H9 (cell line): ENCODE data around the gene ODF2. TPM values are rescaled to one million over a fixed set of nuclear protein-coding genes. Genes with fewer than 3 reads are reported as not detected.
A peak's percentile ranks its signal among the peaks of the same experiment; 100 is the strongest.

Experiments
- DNase-seq: peaks from one replicate; pipeline ENCODE4 v3.0.0-alpha.2; 2017
- H2AFZ ChIP-seq: one replicate; pipeline ENCODE4 v1.6.1; 2013; ENCODE audit warnings: mild to moderate bottlenecking, low read length, control low read depth, moderate library complexity
- H2AK5ac ChIP-seq: 2 replicates; pipeline ENCODE4 v1.6.1; 2013; ENCODE audit warnings: low read length, control low read depth, mixed read lengths; ENCODE audit not compliant: insufficient read length
- H2BK120ac ChIP-seq: one replicate; pipeline ENCODE4 v1.6.1; 2013; ENCODE audit warnings: low read depth, mild to moderate bottlenecking, low read length, control low read depth, inconsistent platforms; ENCODE audit not compliant: poor library complexity, severe bottlenecking
- H2BK12ac ChIP-seq: 2 replicates; pipeline ENCODE4 v1.6.1; 2013; ENCODE audit warnings: low read length, control low read depth, mixed read lengths, low read depth; ENCODE audit not compliant: insufficient read length
- H2BK15ac ChIP-seq: 2 replicates; pipeline ENCODE4 v1.6.1; 2013; ENCODE audit warnings: low read depth, low read length, control low read depth
- H2BK20ac ChIP-seq: one replicate; pipeline ENCODE4 v1.6.1; 2013; ENCODE audit warnings: low read depth, mild to moderate bottlenecking, low read length, control low read depth, inconsistent platforms; ENCODE audit not compliant: poor library complexity, severe bottlenecking
- H2BK5ac ChIP-seq: 2 replicates; pipeline ENCODE4 v1.6.1; 2013; ENCODE audit warnings: low read length, control low read depth, mixed read lengths; ENCODE audit not compliant: insufficient read length
- H3K14ac ChIP-seq: 2 replicates; pipeline ENCODE4 v1.6.1; 2013; ENCODE audit warnings: low read length, control low read depth; ENCODE audit not compliant: insufficient read depth
- H3K18ac ChIP-seq: 2 replicates; pipeline ENCODE4 v1.6.1; 2013; ENCODE audit warnings: low read depth, mild to moderate bottlenecking, mixed read lengths, low read length, control low read depth; ENCODE audit not compliant: insufficient read length
- H3K23ac ChIP-seq: 2 replicates; pipeline ENCODE4 v1.6.1; 2013; ENCODE audit warnings: low read length, control low read depth, mixed read lengths, low read depth; ENCODE audit not compliant: insufficient read length
- H3K23me2 ChIP-seq: 2 replicates; pipeline ENCODE4 v1.6.1; 2013; ENCODE audit warnings: low read depth, mild to moderate bottlenecking, mixed read lengths, low read length, control low read depth; ENCODE audit not compliant: insufficient read length, poor library complexity, severe bottlenecking
- H3K27ac ChIP-seq: 2 replicates; pipeline ENCODE4 v1.5.1; 2013; ENCODE audit warnings: low read length, control low read depth, mixed read lengths, low read depth; ENCODE audit not compliant: insufficient read length
- H3K27me3 ChIP-seq: 2 replicates; pipeline ENCODE4 v1.6.1; 2013; ENCODE audit warnings: low read length, control low read depth, inconsistent platforms; ENCODE audit not compliant: insufficient read depth
- H3K4ac ChIP-seq: 2 replicates; pipeline ENCODE4 v1.6.1; 2013; ENCODE audit warnings: low read depth, mild to moderate bottlenecking, control low read depth, inconsistent platforms, low read length, moderate library complexity
- H3K4me1 ChIP-seq: 2 replicates; pipeline ENCODE4 v1.6.1; 2013; ENCODE audit warnings: low read length, control low read depth, inconsistent platforms; ENCODE audit not compliant: insufficient read depth
- H3K4me2 ChIP-seq: 2 replicates; pipeline ENCODE4 v1.6.1; 2013; ENCODE audit warnings: low read length, control low read depth, mixed read lengths; ENCODE audit not compliant: insufficient read length, insufficient read depth
- H3K56ac ChIP-seq: 2 replicates; pipeline ENCODE4 v1.6.1; 2013; ENCODE audit warnings: low read depth, mild to moderate bottlenecking, mixed read lengths, low read length, control low read depth; ENCODE audit not compliant: insufficient read length
- H3K79me1 ChIP-seq: 2 replicates; pipeline ENCODE4 v1.6.1; 2013; ENCODE audit warnings: low read depth, mild to moderate bottlenecking, moderate library complexity, low read length, control low read depth, inconsistent platforms; ENCODE audit not compliant: insufficient read depth, poor library complexity, severe bottlenecking
- H3K79me2 ChIP-seq: 2 replicates; pipeline ENCODE4 v1.6.1; 2013; ENCODE audit warnings: low read length, control low read depth, inconsistent platforms; ENCODE audit not compliant: insufficient read depth
- H3K9ac ChIP-seq: 2 replicates; pipeline ENCODE4 v1.6.1; 2013; ENCODE audit warnings: low read length, control low read depth, mixed read lengths; ENCODE audit not compliant: insufficient read length; ENCODE audit errors: extremely low read depth
- H3K9me3 ChIP-seq: one replicate; pipeline ENCODE4 v1.6.1; 2013; ENCODE audit warnings: low read depth, low read length, inconsistent platforms; ENCODE audit not compliant: control insufficient read depth
- H3T11ph ChIP-seq: one replicate; pipeline ENCODE4 v1.6.1; 2013; ENCODE audit warnings: mild to moderate bottlenecking, low read length, control low read depth, inconsistent platforms
- H4K20me1 ChIP-seq: one replicate; pipeline ENCODE4 v1.6.1; 2013; ENCODE audit not compliant: control insufficient read depth, insufficient read length, insufficient read depth
- H4K5ac ChIP-seq: 2 replicates; pipeline ENCODE4 v1.6.1; 2013; ENCODE audit warnings: low read depth, mild to moderate bottlenecking, mixed read lengths, low read length, control low read depth; ENCODE audit not compliant: insufficient read length
- H4K8ac ChIP-seq: replicated peaks from 2 replicates; pipeline ENCODE4 v1.6.1; 2013; ENCODE audit warnings: low read length, control low read depth, mixed read lengths, low read depth; ENCODE audit not compliant: insufficient read length
- H4K91ac ChIP-seq: 2 replicates; pipeline ENCODE4 v1.6.1; 2013; ENCODE audit warnings: low read depth, mild to moderate bottlenecking, moderate library complexity, mixed read lengths, low read length, control low read depth; ENCODE audit not compliant: insufficient read length
- H3K27ac Mint-ChIP-seq, 3 experiments: 2 replicates in 2 of 3; 3 replicates in 1 of 3; pipeline ENCODE4 v1.8.0; 2020 to 2021; ENCODE audit warnings: mixed read lengths in 3 of 3, mild to moderate bottlenecking in 1 of 3, moderate library complexity in 1 of 3
- H3K27me3 Mint-ChIP-seq: 2 replicates; pipeline ENCODE4 v1.8.0; 2021; ENCODE audit warnings: low read depth, mild to moderate bottlenecking, moderate library complexity, mixed read lengths
- H3K36me3 Mint-ChIP-seq, 3 experiments: 2 replicates in 2 of 3; 3 replicates in 1 of 3; pipeline ENCODE4 v1.8.0; 2020 to 2021; ENCODE audit warnings: low read depth in 3 of 3, mixed read lengths in 3 of 3; ENCODE audit not compliant: insufficient read depth in 1 of 3
- H3K4me1 Mint-ChIP-seq, 2 experiments: 2 replicates each; pipeline ENCODE4 v1.8.0; 2020; ENCODE audit warnings: mixed read lengths in 2 of 2
- H3K4me3 Mint-ChIP-seq, 2 experiments: 2 replicates in 1 of 2; 3 replicates in 1 of 2; pipeline ENCODE4 v1.8.0; 2020 to 2021; ENCODE audit warnings: mild to moderate bottlenecking in 2 of 2, mixed read lengths in 2 of 2, moderate library complexity in 1 of 2
- H3K9me3 Mint-ChIP-seq, 2 experiments: 2 replicates in 1 of 2; 3 replicates in 1 of 2; pipeline ENCODE4 v1.8.0; 2020; ENCODE audit warnings: mild to moderate bottlenecking in 2 of 2, mixed read lengths in 2 of 2, moderate library complexity in 1 of 2
- CTCF ChIP-seq: fragments of 200-600 bp; sonication (generic); conservative IDR thresholded peaks from 3 replicates; pipeline ENCODE4 v1.8.0; 2021; ENCODE audit warnings: antibody characterized with exemption, mild to moderate bottlenecking
- WGBS: extraction: QIAGEN DNeasy Blood & Tissue Kit; methylation state at CpG from one replicate; pipeline ENCODE4 v1.1.7; 2013; ENCODE audit warnings: missing lambda C conversion rate, low lambda C conversion rate, mixed read lengths; ENCODE audit not compliant: insufficient read length; ENCODE audit errors: extremely low coverage; 5-methylcytosine and 5-hydroxymethylcytosine counted together
- total RNA-seq: library from RNA; stranded (reverse); gene quantifications from 2 replicates; pipeline ENCODE4 v1.2.1, GENCODE V29; 2021

The ODF2 gene
- total RNA-seq, 1 experiment from 2014 or later = 16.7 TPM

- H4K5ac ChIP-seq = no peak overlapping the region
- no peak overlapping the region for H3K4me3 Mint-ChIP-seq
- H3K4me2 ChIP-seq = no peak overlapping the region
- H3K27ac Mint-ChIP-seq = no peak overlapping the region
- H3K56ac ChIP-seq = no peak overlapping the region
- no peak overlapping the region for H3K27ac ChIP-seq
- no peak overlapping the region for H2BK15ac ChIP-seq
- no peak overlapping the region for H3K9ac ChIP-seq
- no peaks in the 10 kb centered on the region for H3K79me1 ChIP-seq
- H3K27me3 ChIP-seq = peaks cover 53% of the 10 kb centered on the region; the same call in 1 of the 2 replicates
- no peak overlapping the region for H2BK20ac ChIP-seq
- no peak overlapping the region for H3K4ac ChIP-seq
- H3K4me1 ChIP-seq = no peaks in the 10 kb centered on the region
- no peak overlapping the region for H4K91ac ChIP-seq
- H2BK120ac ChIP-seq = no peak overlapping the region
- H3K4me1 Mint-ChIP-seq = peaks cover 38% of the 10 kb centered on the region in 2 experiments
- H4K20me1 ChIP-seq = no peaks in the 10 kb centered on the region
- no peak for DNase-seq
- no peaks in the 10 kb centered on the region; a peak in 1 of 7 replicates for H3K36me3 Mint-ChIP-seq
- no peak overlapping the region for H3T11ph ChIP-seq
- H3K9me3 ChIP-seq = no peaks in the 10 kb centered on the region
- H3K18ac ChIP-seq = no peak overlapping the region
- H2AFZ ChIP-seq = no peak overlapping the region
- H3K14ac ChIP-seq = no peak overlapping the region
- WGBS = no CpG with 5 or more reads among the region's 6 CpGs
- no peak overlapping the region for H4K8ac ChIP-seq
- peaks cover 0 to 6% of the 10 kb centered on the region in 2 experiments; a peak in 3 of 5 replicates for H3K9me3 Mint-ChIP-seq
- H3K23ac ChIP-seq = no peak overlapping the region
- no peaks in the 10 kb centered on the region for H3K23me2 ChIP-seq
- H2BK5ac ChIP-seq = no peak overlapping the region
- H3K27me3 Mint-ChIP-seq = peaks cover 98% of the 10 kb centered on the region
- H3K79me2 ChIP-seq = no peaks in the 10 kb centered on the region
- H2BK12ac ChIP-seq = no peak overlapping the region
- peak; percentile 50 for TF ChIP-seq CTCF
- H2AK5ac ChIP-seq = no peak overlapping the region
These were observed 45.8 kb upstream of the ODF2 start for GRCh38 chr9:128409978-128410377.
